Central memory CD8-positive, alpha-beta T cell (primary cell): ENCODE measurements around the gene PIGW.

Experiments used
- ATAC-seq: fragments of 150-1000 bp; cut with Tn5 transposase; replicated peaks from 2 replicates; pipeline ENCODE4 v1.10.0; 2022; ENCODE audit warnings: mild to moderate bottlenecking, moderate FRiP score, moderate number of reproducible peaks; ENCODE audit not compliant: poor library complexity, severe bottlenecking; ENCODE audit errors: extremely low read depth
- DNase-seq, 2 donors: peaks; one replicate each; pipeline ENCODE4 v3.0.0; 2021; ENCODE audit warnings: low spot score in 2 of 2
- H3K27ac Mint-ChIP-seq: one replicate; pipeline ENCODE4 v1.8.0; 2022; ENCODE audit warnings: low read depth, mild to moderate bottlenecking, moderate library complexity, mixed read lengths
- H3K27me3 Mint-ChIP-seq: one replicate; pipeline ENCODE4 v1.8.0; 2022; ENCODE audit warnings: mixed read lengths
- H3K36me3 Mint-ChIP-seq: one replicate; pipeline ENCODE4 v1.8.0; 2022; ENCODE audit warnings: mild to moderate bottlenecking, moderate library complexity, mixed read lengths; ENCODE audit not compliant: insufficient read depth
- H3K4me1 Mint-ChIP-seq: one replicate; pipeline ENCODE4 v1.8.0; 2022; ENCODE audit warnings: mixed read lengths
- H3K4me3 Mint-ChIP-seq: one replicate; pipeline ENCODE4 v1.8.0; 2022; ENCODE audit warnings: mild to moderate bottlenecking, moderate library complexity, mixed read lengths
- H3K9me3 Mint-ChIP-seq: one replicate; pipeline ENCODE4 v1.8.0; 2022; ENCODE audit warnings: mixed read lengths

Gene PIGW

DNA sequence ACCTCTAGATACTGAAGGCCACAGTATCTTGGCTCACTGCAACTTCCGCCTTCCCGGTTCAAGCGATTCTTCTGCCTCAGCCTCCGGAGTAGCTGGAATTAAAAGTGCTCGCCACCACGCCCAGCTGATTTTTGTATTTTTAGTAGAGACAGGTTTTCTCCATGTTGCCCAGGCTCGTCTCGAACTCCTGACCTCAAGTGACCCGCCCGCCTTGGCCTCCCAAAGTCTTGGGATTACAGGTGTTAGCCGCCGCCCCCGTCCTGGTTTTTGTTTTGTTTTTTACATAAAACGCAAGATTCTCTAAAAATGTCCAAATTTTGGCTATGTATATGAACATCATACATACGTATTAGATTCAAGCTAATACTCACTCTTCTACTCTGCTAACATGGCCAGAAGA lies 8.0 kb downstream of the PIGW start:
- H3K9me3 Mint-ChIP-seq = no peaks in the 10 kb centered on the region
- ATAC-seq (no peak), DNase-seq (no peak)
- H3K4me3 Mint-ChIP-seq = no peak overlapping the region
- H3K36me3 Mint-ChIP-seq = peaks cover 26% of the 10 kb centered on the region
- no peaks in the 10 kb centered on the region for H3K27me3 Mint-ChIP-seq
- H3K4me1 Mint-ChIP-seq = peaks cover 20% of the 10 kb centered on the region
- H3K27ac Mint-ChIP-seq = no peak overlapping the region

GRCh38 chr17:36544044-36544306 lies 9.2 kb downstream of the PIGW start:
- H3K4me3 Mint-ChIP-seq = peak overlapping the region; percentile 95
- ATAC-seq (no peak), DNase-seq (no peak)
- no peaks in the 10 kb centered on the region for H3K27me3 Mint-ChIP-seq
- peak overlapping the region; percentile 98 for H3K27ac Mint-ChIP-seq
- H3K9me3 Mint-ChIP-seq = no peaks in the 10 kb centered on the region
- H3K36me3 Mint-ChIP-seq = peaks cover 28% of the 10 kb centered on the region
- H3K4me1 Mint-ChIP-seq = peaks cover 24% of the 10 kb centered on the region

DNA sequence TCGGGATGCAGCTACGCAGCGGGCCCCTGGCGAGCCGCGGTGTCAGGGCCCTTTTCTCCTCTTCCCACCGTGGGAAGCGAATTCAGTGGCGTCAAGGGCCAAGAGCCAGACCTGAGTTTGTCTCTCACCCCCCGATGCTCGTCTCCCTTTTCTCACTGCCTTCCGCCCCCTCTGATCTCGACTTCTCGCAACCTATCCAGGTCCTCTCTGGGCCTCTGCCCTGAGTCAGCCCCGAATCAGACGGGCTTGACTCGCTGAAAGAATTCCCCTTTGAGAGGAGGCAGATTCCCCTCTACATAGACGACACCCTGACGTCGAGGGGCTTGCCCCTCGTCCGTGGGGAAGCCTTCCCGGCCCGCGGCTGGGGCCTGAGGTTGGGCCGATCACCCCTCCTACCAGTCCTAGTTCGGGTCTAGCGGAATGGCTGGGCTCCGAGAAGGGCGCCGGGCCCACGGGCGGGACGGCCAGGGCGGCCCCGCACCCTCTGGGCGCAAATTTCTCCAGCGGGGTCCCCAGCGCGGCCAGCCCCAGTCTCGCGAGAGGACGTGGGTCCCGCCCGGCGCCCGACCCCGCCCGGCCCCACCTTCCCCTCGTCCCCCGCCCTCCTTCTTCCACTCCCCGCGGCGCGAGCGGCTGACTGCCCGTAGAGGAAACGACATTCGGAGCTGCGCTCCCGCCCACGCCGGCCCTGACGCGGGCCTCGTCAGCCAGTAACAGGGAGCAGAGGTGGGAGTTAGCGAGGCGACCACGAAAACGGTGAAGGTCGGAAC lies 9.7 kb downstream of the PIGW start, which contains the start of gene GGNBP2:
Gene GGNBP2, plus strand, starts transcription at position 613 of the 770 bp plus-strand sequence. CDS start 806 bp downstream, outside the sequence.
- peak within 1 kb of the TSS; percentile 95 for H3K4me3 Mint-ChIP-seq
- peak within 1 kb of the TSS; percentile 98 for H3K27ac Mint-ChIP-seq
- H3K36me3 Mint-ChIP-seq = peaks cover 28% of the 10 kb centered on the region
- no peaks in the 10 kb centered on the region for H3K9me3 Mint-ChIP-seq
- ATAC-seq (peak; percentile 77), DNase-seq (peak; percentile 79 to 93)
- H3K4me1 Mint-ChIP-seq = peaks cover 24% of the 10 kb centered on the region
- no peaks in the 10 kb centered on the region for H3K27me3 Mint-ChIP-seq

DNA sequence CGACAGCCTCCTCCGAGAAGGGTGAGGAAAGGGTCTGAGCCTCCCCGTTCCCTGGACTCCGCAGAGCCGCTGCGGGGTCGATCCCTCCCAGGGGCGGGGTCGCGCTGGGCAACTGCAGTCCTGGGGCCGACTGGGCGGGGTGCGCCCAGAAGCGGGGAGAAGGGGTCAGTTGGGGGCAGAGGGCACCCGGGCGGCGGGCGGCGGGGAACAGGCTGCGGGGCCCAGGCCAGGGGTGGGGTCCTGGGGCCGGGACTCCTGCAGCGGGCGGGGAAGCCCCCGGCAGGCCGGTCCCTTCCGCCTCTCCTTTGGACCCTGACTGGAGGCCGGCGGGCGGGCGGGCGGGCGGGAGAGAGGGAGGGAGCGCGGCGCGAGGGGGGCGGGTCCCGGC lies 10.3 kb downstream of the PIGW start:
- Mint-ChIP-seq H3K4me1 (peaks cover 23% of the 10 kb centered on the region), H3K9me3 (no peaks in the 10 kb centered on the region), H3K4me3 (peak overlapping the region; percentile 95), H3K27ac (peak overlapping the region; percentile 98), H3K27me3 (no peaks in the 10 kb centered on the region), H3K36me3 (peaks cover 28% of the 10 kb centered on the region)
- ATAC-seq (no peak), DNase-seq (no peak)

DNA sequence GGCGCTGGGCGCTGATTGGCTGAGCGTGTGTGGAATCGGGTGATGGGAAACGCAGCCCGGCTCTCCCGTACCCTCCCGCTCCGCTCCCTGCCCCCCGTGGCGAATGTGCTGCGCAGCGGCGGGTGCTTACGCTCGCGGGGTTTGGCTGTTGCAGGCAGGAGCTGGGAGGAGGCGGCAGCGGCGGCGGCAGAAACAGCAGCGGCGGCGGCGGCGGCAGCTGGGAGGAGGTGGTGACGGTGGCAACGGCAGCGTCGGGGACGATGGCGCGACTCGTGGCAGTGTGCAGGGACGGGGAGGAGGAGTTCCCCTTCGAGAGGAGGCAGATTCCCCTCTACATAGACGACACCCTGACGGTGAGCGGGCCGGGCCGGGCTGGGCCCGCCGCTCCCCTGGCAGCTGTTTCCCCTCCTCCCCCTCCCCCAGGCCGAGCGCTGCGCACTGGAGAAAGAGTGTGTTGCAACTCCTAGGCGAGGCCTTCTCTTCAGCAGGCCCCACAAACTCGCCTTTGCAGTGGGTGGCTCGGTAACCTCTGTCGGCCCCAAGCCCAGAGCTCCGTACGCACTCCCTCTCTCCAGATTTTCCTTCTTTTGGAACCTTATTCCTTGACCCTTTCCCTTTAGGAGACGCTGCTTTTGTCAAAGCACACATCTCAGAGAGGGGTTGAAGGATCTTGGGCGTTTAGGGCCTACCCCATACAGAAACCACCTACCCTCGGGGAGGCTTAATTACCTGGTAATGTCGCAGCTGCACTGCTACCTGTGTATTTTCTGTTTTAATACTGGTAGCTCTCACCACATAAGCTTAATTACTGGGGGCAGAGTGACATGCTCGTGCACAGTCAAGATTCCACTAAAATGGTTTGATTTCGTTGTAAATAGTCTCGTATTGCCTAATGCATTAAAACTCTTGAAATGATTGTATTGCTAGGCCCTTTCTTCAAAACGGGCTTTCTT lies 11.0 kb downstream of the PIGW start:
- peak overlapping the region; percentile 95 for H3K4me3 Mint-ChIP-seq
- DNase-seq (peak; percentile 93 to 97), ATAC-seq (peak; percentile 82)
- no peaks in the 10 kb centered on the region for H3K9me3 Mint-ChIP-seq
- H3K27me3 Mint-ChIP-seq = no peaks in the 10 kb centered on the region
- H3K36me3 Mint-ChIP-seq = peaks cover 28% of the 10 kb centered on the region
- H3K27ac Mint-ChIP-seq = peak overlapping the region; percentile 98
- H3K4me1 Mint-ChIP-seq = peaks cover 29% of the 10 kb centered on the region

DNA sequence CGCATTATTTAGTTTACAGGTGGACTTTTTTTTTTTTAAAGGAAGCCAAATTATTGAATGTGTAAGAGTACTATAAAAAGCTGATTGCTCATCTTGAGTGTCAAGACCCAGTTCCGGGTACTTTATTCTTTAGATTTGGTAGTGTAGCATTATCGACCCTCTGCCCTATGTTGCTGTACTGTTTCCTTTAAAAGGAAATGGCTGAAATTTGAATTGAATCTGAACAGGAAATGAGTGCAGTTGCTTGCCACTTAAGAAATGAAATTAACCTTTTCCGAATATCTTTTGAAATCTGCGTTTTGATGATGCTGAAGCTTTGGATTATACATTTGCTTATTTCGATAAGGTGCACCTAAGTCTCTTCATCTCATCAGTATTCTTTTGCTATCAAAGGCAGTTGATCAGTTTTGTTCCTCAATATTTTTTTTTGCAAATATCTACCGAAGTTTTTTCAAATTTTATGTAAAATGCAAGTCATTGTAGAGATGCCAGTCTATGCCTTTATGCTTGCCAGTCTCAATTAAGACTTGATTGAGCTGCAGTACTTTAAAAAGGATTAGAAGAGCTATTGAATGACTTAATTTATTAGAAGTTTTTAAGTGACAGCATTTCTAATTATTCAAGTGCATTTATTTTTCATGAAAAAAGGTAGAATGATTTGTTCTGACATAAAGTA lies 11.8 kb downstream of the PIGW start:
- H3K27ac Mint-ChIP-seq = peak overlapping the region; percentile 98
- H3K36me3 Mint-ChIP-seq = peaks cover 31% of the 10 kb centered on the region
- H3K27me3 Mint-ChIP-seq = no peaks in the 10 kb centered on the region
- ATAC-seq (no peak), DNase-seq (no peak)
- peaks cover 33% of the 10 kb centered on the region for H3K4me1 Mint-ChIP-seq
- H3K4me3 Mint-ChIP-seq = peak overlapping the region; percentile 95
- H3K9me3 Mint-ChIP-seq = no peaks in the 10 kb centered on the region

- no peaks in the 10 kb centered on the region for H3K9me3 Mint-ChIP-seq
- DNase-seq (no peak), ATAC-seq (no peak)
- H3K4me1 Mint-ChIP-seq = peaks cover 33% of the 10 kb centered on the region
- peaks cover 32% of the 10 kb centered on the region for H3K36me3 Mint-ChIP-seq
- H3K4me3 Mint-ChIP-seq = no peak overlapping the region
- no peak overlapping the region for H3K27ac Mint-ChIP-seq
- H3K27me3 Mint-ChIP-seq = no peaks in the 10 kb centered on the region
Observed at GRCh38 chr17:36547776-36548175, 13.0 kb downstream of the PIGW start.

- H3K36me3 Mint-ChIP-seq = peaks cover 25% of the 10 kb centered on the region
- peak; percentile 41 for ATAC-seq
- peak overlapping the region; percentile 74 for H3K27ac Mint-ChIP-seq
- H3K4me3 Mint-ChIP-seq = peak overlapping the region; percentile 55
- peaks cover 41% of the 10 kb centered on the region for H3K4me1 Mint-ChIP-seq
- H3K9me3 Mint-ChIP-seq = no peaks in the 10 kb centered on the region
- H3K27me3 Mint-ChIP-seq = no peaks in the 10 kb centered on the region
- DNase-seq = no peak
Observed at GRCh38 chr17:36550491-36551417, 16.0 kb downstream of the PIGW start.

DNA sequence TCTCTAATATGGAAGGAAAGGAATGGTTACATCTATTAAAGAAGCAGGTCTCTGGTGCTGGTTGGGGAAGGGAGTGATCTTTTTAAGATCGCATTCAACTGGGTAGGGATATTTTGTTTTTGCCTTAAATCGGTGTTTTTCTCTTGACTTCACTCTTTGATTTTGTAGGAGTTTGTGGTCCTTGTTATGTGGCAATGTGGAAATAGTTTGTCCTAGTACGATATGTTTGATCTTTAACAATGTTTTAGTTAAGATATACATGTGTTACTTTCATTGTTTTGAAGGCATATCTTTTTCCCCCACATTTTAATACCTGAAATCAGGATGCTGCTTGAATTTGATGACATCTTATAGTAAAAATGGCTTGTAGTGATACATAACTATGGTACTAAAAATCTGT lies 18.7 kb downstream of the PIGW start:
- peaks cover 40% of the 10 kb centered on the region for H3K36me3 Mint-ChIP-seq
- no peak overlapping the region for H3K27ac Mint-ChIP-seq

DNA sequence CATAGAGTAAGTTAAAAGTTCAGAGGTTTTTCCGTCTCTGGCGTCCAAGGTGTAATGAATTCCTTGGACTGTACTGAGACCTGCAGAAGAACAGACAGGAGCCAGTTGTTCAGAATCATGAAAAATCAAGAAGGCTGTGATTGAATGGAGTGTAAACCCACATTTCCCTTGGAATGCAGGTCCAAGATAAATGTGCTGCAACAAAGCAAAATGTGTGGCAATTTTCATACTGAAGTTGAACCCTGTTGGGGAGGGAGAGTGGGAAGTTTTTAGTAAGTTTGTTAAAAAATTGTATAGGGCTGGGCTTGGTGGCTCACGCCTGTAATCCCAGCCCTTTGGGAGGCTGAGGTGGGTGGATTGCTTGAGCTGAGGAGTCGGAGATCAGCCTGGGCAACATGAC lies 31.3 kb downstream of the PIGW start:
- H3K4me1 Mint-ChIP-seq = peaks cover 25% of the 10 kb centered on the region
- no peak for ATAC-seq
- no peak for DNase-seq
- no peaks in the 10 kb centered on the region for H3K9me3 Mint-ChIP-seq
- H3K4me3 Mint-ChIP-seq = no peak overlapping the region
- H3K27me3 Mint-ChIP-seq = no peaks in the 10 kb centered on the region
- H3K27ac Mint-ChIP-seq = no peak overlapping the region
- peaks cover 87% of the 10 kb centered on the region for H3K36me3 Mint-ChIP-seq

More for the DNA sequence above, 18.7 kb downstream of the PIGW start:
- H3K27me3 Mint-ChIP-seq = no peaks in the 10 kb centered on the region
- ATAC-seq (no peak), DNase-seq (no peak)
- no peaks in the 10 kb centered on the region for H3K9me3 Mint-ChIP-seq
- H3K4me1 Mint-ChIP-seq = peaks cover 46% of the 10 kb centered on the region
- peak overlapping the region; percentile 25 for H3K4me3 Mint-ChIP-seq

DNA sequence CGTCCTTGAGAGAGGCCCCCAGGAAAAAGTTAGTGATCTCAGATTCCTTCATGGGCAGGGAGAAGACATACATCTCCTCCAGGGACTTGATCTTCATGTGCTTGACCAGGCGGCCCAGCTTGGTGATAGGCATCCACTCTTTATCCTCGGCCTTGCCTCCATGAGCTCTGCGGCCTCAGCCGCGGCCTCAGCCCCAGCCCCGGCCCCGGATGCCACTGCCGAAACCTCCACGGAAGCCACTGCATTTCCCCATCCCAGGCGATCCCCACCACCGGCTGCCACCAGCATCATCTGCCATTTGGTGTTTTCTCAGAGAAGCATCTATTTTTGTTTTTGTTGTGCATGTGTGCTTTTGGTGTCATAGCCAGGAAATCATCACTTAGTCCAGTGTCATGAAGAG lies 40.2 kb downstream of the PIGW start:
- ATAC-seq = no peak
- no peak overlapping the region for H3K4me3 Mint-ChIP-seq
- no peak for DNase-seq
- H3K27me3 Mint-ChIP-seq = no peaks in the 10 kb centered on the region
- H3K9me3 Mint-ChIP-seq = no peaks in the 10 kb centered on the region
- peaks cover 68% of the 10 kb centered on the region for H3K36me3 Mint-ChIP-seq
- no peak overlapping the region for H3K27ac Mint-ChIP-seq
- H3K4me1 Mint-ChIP-seq = peaks cover 36% of the 10 kb centered on the region

GRCh38 chr17:36576793-36577192 lies 42.0 kb downstream of the PIGW start:
- no peaks in the 10 kb centered on the region for H3K9me3 Mint-ChIP-seq
- H3K27ac Mint-ChIP-seq = no peak overlapping the region
- H3K36me3 Mint-ChIP-seq = peaks cover 69% of the 10 kb centered on the region

More at GRCh38 chr17:36576793-36577192, 42.0 kb downstream of the PIGW start:
- no peak overlapping the region for H3K4me3 Mint-ChIP-seq
- no peak for DNase-seq
- peaks cover 36% of the 10 kb centered on the region for H3K4me1 Mint-ChIP-seq
- no peak for ATAC-seq
- H3K27me3 Mint-ChIP-seq = no peaks in the 10 kb centered on the region
